G401 (cell line): ENCODE results near the gene FBXO48. TPM values are rescaled to one million over a fixed set of nuclear protein-coding genes. Genes with fewer than 3 reads are reported as not detected.

Source experiments
- DNase-seq: peaks from one replicate; pipeline ENCODE4 v3.0.0-alpha.2; 2015; ENCODE audit warnings: low spot score
- in situ Hi-C: cut with HindIII; loops from 2 replicates; pipeline ENCODE4 v1.10.0; 2016; ENCODE audit warnings: low sequenced_read_pairs, mixed read lengths
- total RNA-seq: library from RNA; depleted of rRNA; stranded (reverse); fragments of >200 nt; shearing (Covaris generic); gene quantifications from 2 replicates; pipeline ENCODE4 v1.2.3, GENCODE V29; 2014; rRNA removed

FBXO48 gene
- total RNA-seq, 1 experiment from 2014 or later: not detected

DNA sequence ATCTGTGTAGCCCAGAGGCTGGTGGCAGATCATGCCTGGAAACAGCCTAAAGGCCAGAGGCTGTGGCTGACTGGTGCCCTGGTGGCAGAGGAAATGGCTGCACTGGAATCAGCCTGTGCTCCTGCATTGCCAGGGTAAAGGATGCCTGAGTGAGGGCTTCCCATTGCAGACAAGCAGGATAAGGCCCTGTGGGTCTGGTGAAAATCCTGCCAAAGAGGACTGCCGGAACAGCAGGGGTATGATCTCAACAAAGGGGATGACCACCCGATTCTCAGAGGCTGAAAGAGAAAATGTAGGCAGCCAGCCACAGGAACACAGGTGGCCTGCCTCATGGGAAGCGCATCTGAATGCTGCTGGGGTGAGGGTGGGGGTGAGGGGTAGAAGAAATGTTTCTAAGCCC lies 48.2 kb downstream of the FBXO48 start:
- in situ Hi-C loops: no loop called here
- DNase-seq: no peak

- DNase-seq: no peak
- in situ Hi-C loops: no loop called here
Observed at GRCh38 chr2:68418419-68418818, 48.7 kb downstream of the FBXO48 start.

GRCh38 chr2:68417926-68418325 lies 49.2 kb downstream of the FBXO48 start:
- in situ Hi-C loops: no loop called here

DNA sequence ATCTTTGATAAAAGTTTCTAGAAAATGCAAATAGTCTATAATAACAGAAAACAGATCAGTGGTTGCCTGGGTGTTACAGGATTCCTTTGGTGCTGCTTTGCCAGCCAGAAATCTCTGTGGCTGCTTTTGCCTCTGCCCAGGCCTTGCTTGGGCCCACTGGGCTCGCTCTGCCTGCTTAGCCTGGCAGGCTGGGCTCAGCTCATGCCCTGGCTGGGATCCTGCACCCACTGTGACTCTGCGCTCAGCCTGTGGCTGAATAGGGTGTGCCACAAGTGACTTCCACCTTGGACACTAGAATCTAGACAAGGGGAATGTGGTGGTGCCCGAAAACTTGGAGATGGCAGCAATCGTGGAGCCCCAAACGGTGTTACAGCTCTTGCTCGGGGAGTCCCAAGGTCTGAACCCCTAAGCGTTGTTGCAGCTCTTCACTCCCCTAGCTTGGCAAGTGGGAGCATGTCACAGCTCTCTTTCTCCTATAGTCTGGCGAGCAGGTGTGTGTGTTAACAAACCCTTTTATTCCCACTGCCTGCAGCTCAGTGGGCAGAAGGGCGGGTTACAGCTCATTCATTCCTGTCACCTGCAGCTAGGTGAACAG lies 50.9 kb downstream of the FBXO48 start:
- in situ Hi-C loops: no loop called here
- DNase-seq: no peak

More at GRCh38 chr2:68417926-68418325, 49.2 kb downstream of the FBXO48 start:
- DNase-seq: no peak

DNA sequence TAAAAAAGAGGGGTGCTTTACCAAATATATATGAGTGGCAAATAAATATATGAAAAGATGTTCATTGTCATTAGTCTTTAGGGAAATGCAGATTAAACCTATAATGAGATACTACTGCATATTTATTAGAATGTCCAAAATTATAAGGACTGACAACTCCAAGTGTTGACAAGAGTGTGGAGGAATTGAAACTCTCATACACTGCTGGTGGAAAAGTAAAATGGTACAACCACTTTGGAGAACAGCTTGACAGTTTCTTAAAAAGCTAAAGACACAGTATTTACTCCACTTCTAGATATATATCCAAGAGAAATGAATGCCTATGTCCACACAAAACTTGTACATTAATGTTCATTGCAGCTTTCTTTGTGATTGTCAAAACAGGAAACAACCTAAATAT lies 51.6 kb downstream of the FBXO48 start:
- in situ Hi-C loops: no loop called here

GRCh38 chr2:68414876-68415275 lies 52.2 kb downstream of the FBXO48 start:
- no peak for DNase-seq
- in situ Hi-C loops: no loop called here

More for the DNA sequence above, 51.6 kb downstream of the FBXO48 start:
- DNase-seq: no peak

DNA sequence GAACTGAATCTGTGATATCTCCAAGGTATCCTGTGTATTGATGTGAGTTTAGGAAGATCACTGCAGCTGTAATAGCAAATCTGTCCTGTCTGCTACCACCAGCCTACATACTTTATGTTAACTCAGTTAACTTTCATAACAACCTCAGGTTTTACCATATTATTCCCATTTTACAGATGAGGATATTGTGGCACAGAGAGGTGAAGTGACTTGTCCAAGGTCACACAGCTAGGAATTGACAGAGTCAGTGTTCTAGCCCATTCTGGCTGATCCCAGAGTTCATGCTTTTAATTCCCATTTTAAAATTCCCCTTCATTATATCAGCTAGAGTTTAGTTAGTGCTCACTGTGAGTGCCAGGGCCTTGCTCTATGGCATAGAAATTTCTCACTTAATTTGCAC lies 52.6 kb downstream of the FBXO48 start:
- no peak for DNase-seq
- in situ Hi-C loops: no loop called here

DNA sequence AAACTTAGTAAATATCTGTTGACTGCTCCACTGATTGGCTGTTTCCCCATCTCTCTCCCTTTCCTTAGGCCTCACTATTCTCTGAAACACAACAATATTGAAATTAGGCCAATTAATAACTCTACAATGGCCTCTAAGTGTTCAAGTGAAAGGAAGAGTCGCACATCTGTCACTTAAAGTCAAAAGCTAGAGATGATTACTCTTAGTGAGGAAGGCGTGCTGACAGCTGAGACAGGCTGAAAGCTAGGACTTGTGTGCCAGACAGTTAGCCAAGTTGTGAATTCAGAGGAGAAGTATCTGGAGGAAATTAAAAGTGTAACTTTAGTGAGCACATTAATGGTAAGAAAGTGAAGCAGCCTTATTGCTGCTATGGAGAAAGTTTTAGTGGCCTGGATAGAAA lies 53.6 kb downstream of the FBXO48 start:
- in situ Hi-C loops: no loop called here
- no peak for DNase-seq

GRCh38 chr2:68412127-68412819 lies 54.8 kb downstream of the FBXO48 start:
- in situ Hi-C loops: no loop called here
- no peak for DNase-seq

- no peak for DNase-seq
- in situ Hi-C loops: no loop called here
Observed at GRCh38 chr2:68411397-68412126, 55.5 kb downstream of the FBXO48 start.

Other genes with a start within 250 kb of the FBXO48 start
- gene PPP3R1, start 214.8 kb downstream of the FBXO48 start, total RNA-seq: 36.6 and 41.7 TPM in 2 replicates
- 8.4 and 19.8 TPM in 2 replicates for gene CNRIP1, start 147.3 kb downstream of the FBXO48 start, total RNA-seq
- gene PLEK, start 102.0 kb downstream of the FBXO48 start, total RNA-seq: not detected in 2 replicates
- 0.37 and 0.58 TPM in 2 replicates for gene APLF, start 291 bp upstream of the FBXO48 start, total RNA-seq
- not detected in 2 replicates for gene PROKR1, start 176.3 kb upstream of the FBXO48 start, total RNA-seq